CD14-positive monocyte (primary cell): Measurements from ENCODE around the gene RAB11FIP4. TPM values are rescaled to one million over a fixed set of nuclear protein-coding genes. Genes with fewer than 3 reads are reported as not detected.

ENCODE experiments used
- DNase-seq, 3 donors: peaks; one replicate each; pipeline ENCODE4 v3.0.0-alpha.2; 2011 to 2022
- H2AFZ ChIP-seq: 2 replicates; pipeline ENCODE4 v1.6.0; 2012; ENCODE audit warnings: mild to moderate bottlenecking, low read depth, low read length, inconsistent platforms; ENCODE audit not compliant: insufficient read depth, poor library complexity, severe bottlenecking
- H3K27ac ChIP-seq, 2 donors: 1 replicate in 1 of 2; 2 replicates in 1 of 2; pipeline ENCODE4 v1.5.1; 2012 to 2013; ENCODE audit warnings: low read length in 2 of 2, control low read depth in 1 of 2, inconsistent platforms in 1 of 2, low read depth in 1 of 2, mild to moderate bottlenecking in 1 of 2
- H3K27me3 ChIP-seq, 2 donors: one replicate each; pipeline versions ENCODE4 v1.6.0 to v1.6.1; 2011 to 2013; ENCODE audit warnings: low read length in 2 of 2; ENCODE audit not compliant: control insufficient read depth in 2 of 2, insufficient read depth in 2 of 2
- H3K36me3 ChIP-seq, 2 donors: replicated peaks in 1 of 2; 1 replicate in 1 of 2; 2 replicates in 1 of 2; pipeline versions ENCODE4 v1.5.1 to v1.6.1; 2012 to 2013; ENCODE audit warnings: low read length in 2 of 2, control low read depth in 1 of 2, inconsistent platforms in 1 of 2, mild to moderate bottlenecking in 1 of 2; ENCODE audit not compliant: insufficient read depth in 2 of 2, control insufficient read depth in 1 of 2
- H3K4me1 ChIP-seq, 2 donors: 1 replicate in 1 of 2; 2 replicates in 1 of 2; pipeline versions ENCODE4 v1.5.1 to v1.6.1; 2012 to 2013; ENCODE audit warnings: low read length in 2 of 2, control low read depth in 1 of 2, inconsistent platforms in 1 of 2, mild to moderate bottlenecking in 1 of 2, moderate library complexity in 1 of 2; ENCODE audit not compliant: insufficient read depth in 2 of 2, control insufficient read depth in 1 of 2
- H3K4me2 ChIP-seq: replicated peaks from 2 replicates; pipeline ENCODE3; 2012; ENCODE audit warnings: low read length, moderate library complexity, mild to moderate bottlenecking; ENCODE audit not compliant: poor library complexity, severe bottlenecking; ENCODE audit errors: extremely low read depth
- H3K4me3 ChIP-seq, 3 experiments: fragments of 200-600 bp in 1 of 3; sonication (generic) in 1 of 3; replicated peaks in 1 of 3; 1 replicate in 2 of 3; 2 replicates in 1 of 3; pipeline ENCODE4 v1.5.1; 2011 to 2013; ENCODE audit warnings: low read length in 3 of 3, mild to moderate bottlenecking in 3 of 3, control low read depth in 2 of 3, low read depth in 2 of 3, inconsistent platforms in 1 of 3, moderate library complexity in 1 of 3
- H3K79me2 ChIP-seq: 2 replicates; pipeline ENCODE4 v1.6.0; 2012; ENCODE audit warnings: mild to moderate bottlenecking, control low read depth, inconsistent platforms, low read length, moderate library complexity; ENCODE audit not compliant: insufficient read depth
- H3K9ac ChIP-seq: 2 replicates; pipeline ENCODE4 v1.6.0; 2017; ENCODE audit warnings: low read length, mild to moderate bottlenecking; ENCODE audit not compliant: insufficient read depth, poor library complexity, severe bottlenecking
- H3K9me3 ChIP-seq, 2 donors: replicated peaks in 1 of 2; 1 replicate in 1 of 2; 2 replicates in 1 of 2; pipeline versions ENCODE4 v1.5.1 to v1.6.1; 2012 to 2013; ENCODE audit warnings: low read length in 2 of 2, control low read depth in 1 of 2; ENCODE audit not compliant: control insufficient read depth in 1 of 2, insufficient read depth in 1 of 2
- H4K20me1 ChIP-seq: 2 replicates; pipeline ENCODE4 v1.6.0; 2012; ENCODE audit warnings: mild to moderate bottlenecking, low read length, control low read depth, moderate library complexity; ENCODE audit not compliant: insufficient read depth
- H3K27ac Mint-ChIP-seq, 7 donors: one replicate each; pipeline ENCODE4 v1.8.0; 2020; ENCODE audit warnings: mild to moderate bottlenecking in 7 of 7, mixed read lengths in 7 of 7, moderate library complexity in 6 of 7, inconsistent platforms in 2 of 7
- H3K27me3 Mint-ChIP-seq, 3 donors: one replicate each; pipeline ENCODE4 v1.8.0; 2021 to 2022; ENCODE audit warnings: low read depth in 3 of 3, mild to moderate bottlenecking in 3 of 3, mixed read lengths in 3 of 3, moderate library complexity in 3 of 3, inconsistent platforms in 1 of 3
- H3K36me3 Mint-ChIP-seq, 2 donors: one replicate each; pipeline ENCODE4 v1.8.0; 2020; ENCODE audit warnings: mixed read lengths in 2 of 2, inconsistent platforms in 1 of 2, mild to moderate bottlenecking in 1 of 2
- H3K4me1 Mint-ChIP-seq: one replicate; pipeline ENCODE4 v1.8.0; 2020; ENCODE audit warnings: mild to moderate bottlenecking, mixed read lengths
- H3K4me3 Mint-ChIP-seq, 2 donors: one replicate each; pipeline ENCODE4 v1.8.0; 2020; ENCODE audit warnings: mild to moderate bottlenecking in 2 of 2, mixed read lengths in 2 of 2, moderate library complexity in 1 of 2
- H3K9me3 Mint-ChIP-seq, 7 donors: one replicate each; pipeline ENCODE4 v1.8.0; 2020 to 2022; ENCODE audit warnings: mixed read lengths in 7 of 7, mild to moderate bottlenecking in 6 of 7, moderate library complexity in 6 of 7, inconsistent platforms in 2 of 7
- whole genome bisulfite sequencing: methylation state at CpG from one replicate; pipeline ENCODE4 v1.1.5; 2013; ENCODE audit warnings: missing lambda C conversion rate; ENCODE audit not compliant: insufficient coverage; 5-methylcytosine and 5-hydroxymethylcytosine counted together
- intact Hi-C, 2 donors: fragments of 100-400 bp; cut with micrococcal nuclease; formaldehyde crosslinking; loops; one replicate each; pipeline versions ENCODE4 v1.15.0 to v1.15.1; 2023
- polyA plus RNA-seq, 3 donors: library from polyadenylated mRNA; depleted of rRNA in 1 of 3; unstranded in 2 of 3; stranded (reverse) in 1 of 3; fragments of 300-500 nt in 2 of 3; fragments of >200 nt in 1 of 3; fragmentation: Illumina TruSeq in 2 of 3; gene quantifications; 1 replicate in 2 of 3; 2 replicates in 1 of 3; pipeline ENCODE4 v1.2.3, GENCODE V29; 2012 to 2021
- TF ChIP-seq, protein P1 (sequence below): fragments of 200-600 bp; IDR thresholded peaks from one replicate; pipeline ENCODE4 v1.8.0; 2022; ENCODE audit warnings: antibody characterized with exemption, mild to moderate bottlenecking

The RAB11FIP4 gene
- polyA plus RNA-seq, 3 donors = 10.4 to 21.9 (median 16.2) TPM

DNA sequence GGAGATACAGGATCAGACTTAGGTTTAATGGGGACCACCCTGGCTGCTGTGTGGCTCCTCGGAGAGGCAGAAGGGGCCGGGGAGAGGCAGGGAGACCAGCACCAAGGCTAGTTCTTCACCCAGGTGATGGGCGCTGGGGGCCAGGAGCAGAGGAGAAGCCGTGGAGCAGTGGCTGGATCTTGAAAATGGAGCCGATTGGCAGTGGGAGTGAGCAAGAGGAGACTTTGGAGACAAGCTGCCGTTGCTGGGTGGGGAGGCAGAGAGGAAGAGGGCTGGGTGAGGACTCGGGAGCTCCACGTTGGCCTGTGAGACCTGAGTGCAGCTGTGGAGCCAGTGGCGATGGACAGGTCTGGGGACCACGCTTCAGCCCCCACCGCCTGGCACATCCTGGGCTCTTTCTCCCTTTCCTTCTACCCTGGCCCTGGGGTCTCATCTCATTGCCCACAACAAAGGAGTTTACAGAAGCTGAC lies 9.0 kb downstream of the RAB11FIP4 start:
- Mint-ChIP-seq H3K9me3 (peaks cover 0 to 1% (median 0%) of the 10 kb centered on the region in 7 donors), H3K36me3 (no peaks in the 10 kb centered on the region), H3K4me1 (peaks cover 6% of the 10 kb centered on the region), H3K27ac (no peak overlapping the region), H3K4me3 (no peak overlapping the region), H3K27me3 (peaks cover 13 to 22% (median 14%) of the 10 kb centered on the region in 3 donors)
- no peaks in the 10 kb centered on the region for H3K79me2 ChIP-seq
- H3K4me2 ChIP-seq = no peak overlapping the region
- no peak overlapping the region for H3K4me3 ChIP-seq
- WGBS = 83% methylated on average over 10 of the region's 11 CpGs
- no peak overlapping the region for H3K27ac ChIP-seq
- no peaks in the 10 kb centered on the region for H3K36me3 ChIP-seq
- DNase-seq = no peak
- TF ChIP-seq, protein P1, sequence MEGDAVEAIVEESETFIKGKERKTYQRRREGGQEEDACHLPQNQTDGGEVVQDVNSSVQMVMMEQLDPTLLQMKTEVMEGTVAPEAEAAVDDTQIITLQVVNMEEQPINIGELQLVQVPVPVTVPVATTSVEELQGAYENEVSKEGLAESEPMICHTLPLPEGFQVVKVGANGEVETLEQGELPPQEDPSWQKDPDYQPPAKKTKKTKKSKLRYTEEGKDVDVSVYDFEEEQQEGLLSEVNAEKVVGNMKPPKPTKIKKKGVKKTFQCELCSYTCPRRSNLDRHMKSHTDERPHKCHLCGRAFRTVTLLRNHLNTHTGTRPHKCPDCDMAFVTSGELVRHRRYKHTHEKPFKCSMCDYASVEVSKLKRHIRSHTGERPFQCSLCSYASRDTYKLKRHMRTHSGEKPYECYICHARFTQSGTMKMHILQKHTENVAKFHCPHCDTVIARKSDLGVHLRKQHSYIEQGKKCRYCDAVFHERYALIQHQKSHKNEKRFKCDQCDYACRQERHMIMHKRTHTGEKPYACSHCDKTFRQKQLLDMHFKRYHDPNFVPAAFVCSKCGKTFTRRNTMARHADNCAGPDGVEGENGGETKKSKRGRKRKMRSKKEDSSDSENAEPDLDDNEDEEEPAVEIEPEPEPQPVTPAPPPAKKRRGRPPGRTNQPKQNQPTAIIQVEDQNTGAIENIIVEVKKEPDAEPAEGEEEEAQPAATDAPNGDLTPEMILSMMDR = no peak
- H3K27me3 ChIP-seq = peaks cover 0 to 2% of the 10 kb centered on the region in 2 donors
- intact Hi-C loops = no loop called here
- H3K4me1 ChIP-seq = peaks cover 5 to 7% of the 10 kb centered on the region in 2 donors
- H2AFZ ChIP-seq = no peak overlapping the region
- no peak overlapping the region for H3K9ac ChIP-seq
- no peaks in the 10 kb centered on the region for H3K9me3 ChIP-seq
- no peaks in the 10 kb centered on the region for H4K20me1 ChIP-seq

DNA sequence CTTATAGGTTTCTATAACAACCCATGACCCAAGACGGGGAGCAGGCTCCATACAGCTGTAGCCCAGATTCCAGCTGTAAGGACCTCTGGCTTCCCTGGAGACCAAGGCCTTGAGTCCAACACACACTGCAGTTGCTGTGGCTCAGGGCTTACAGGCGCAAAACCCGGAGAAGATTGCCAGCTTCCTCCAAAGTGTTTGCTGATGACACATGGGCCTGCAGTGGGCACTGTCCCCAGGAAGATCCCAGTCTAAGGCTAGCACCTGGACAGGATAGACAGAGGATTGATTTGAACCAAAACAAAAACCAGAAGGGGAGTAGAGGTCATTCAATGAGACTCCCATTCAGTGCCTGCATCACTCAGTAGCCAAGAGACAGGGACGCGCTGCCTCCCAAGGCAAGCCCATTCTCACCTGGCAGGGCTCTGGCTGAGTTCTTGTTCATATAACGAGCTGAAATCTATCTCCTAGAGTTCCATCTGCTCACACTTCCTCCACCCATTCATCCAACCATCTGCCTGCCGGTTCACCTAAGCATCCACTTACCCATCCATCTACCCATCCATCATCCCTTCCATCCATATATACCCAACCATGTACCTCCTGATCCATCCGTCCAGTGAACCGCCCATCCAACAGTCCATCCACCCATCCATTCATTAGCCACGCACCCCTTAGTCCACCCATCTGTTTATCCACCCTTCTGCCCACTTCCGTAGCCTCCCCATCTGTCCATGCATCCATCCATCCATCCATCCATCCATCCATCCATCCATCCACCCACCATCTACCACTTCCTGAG lies 10.2 kb downstream of the RAB11FIP4 start:
- Mint-ChIP-seq H3K9me3 (peaks cover 0 to 1% (median 0%) of the 10 kb centered on the region in 7 donors), H3K27ac (peak overlapping the region in 1 of 7 donors; percentile 2), H3K36me3 (no peaks in the 10 kb centered on the region), H3K27me3 (peaks cover 7 to 19% (median 17%) of the 10 kb centered on the region in 3 donors), H3K4me1 (peaks cover 6% of the 10 kb centered on the region), H3K4me3 (no peak overlapping the region)
- Histone ChIP-seq H3K36me3 (no peaks in the 10 kb centered on the region), H2AFZ (no peak overlapping the region), H3K9me3 (no peaks in the 10 kb centered on the region), H3K4me1 (peaks cover 5 to 7% of the 10 kb centered on the region in 2 donors), H3K4me3 (no peak overlapping the region), H3K9ac (no peak overlapping the region), H3K79me2 (no peaks in the 10 kb centered on the region), H3K27ac (no peak overlapping the region), H3K27me3 (no peaks in the 10 kb centered on the region), H3K4me2 (no peak overlapping the region), H4K20me1 (no peaks in the 10 kb centered on the region)
- WGBS = 97% methylated on average over 10 of the region's 11 CpGs
- no peak for DNase-seq
- TF ChIP-seq, protein P1 = no peak
- intact Hi-C loops = no loop called here
